GM12878 (cell line): ENCODE data around the gene SYNGR4. TPM values are rescaled to one million over a fixed set of nuclear protein-coding genes. Genes with fewer than 3 reads are reported as not detected.

Source experiments
- ATAC-seq: fragments of 200-7000 bp; cut with Tn5 transposase; 3 replicates; pipeline ENCODE4 v1.9.1; 2020; ENCODE audit warnings: mild to moderate bottlenecking, moderate library complexity
- BruUV-seq: library from RNA; stranded (reverse); fragments of 400-500 nt; replicated peaks from 2 replicates; lab custom pipeline; 2021; lab: Mats Ljungman, UMichigan
- CTCF ChIA-PET: fragments of 300-600 bp; sonication (Branson Sonifier 250); formaldehyde crosslinking; extraction: SDS; loops from one replicate; lab custom pipeline; 2021; ENCODE audit warnings: inconsistent platforms; lab: Yijun Ruan, JAX
- POLR2A ChIA-PET: fragments of 350-600 bp; formaldehyde crosslinking; extraction: SDS; loops from one replicate; lab custom pipeline; 2021; ENCODE audit warnings: inconsistent platforms; lab: Charles Lee
- RAD21 ChIA-PET: fragments of 300-600 bp; sonication (Branson Sonifier 250); formaldehyde crosslinking; loops from one replicate; lab custom pipeline; 2023; ENCODE audit warnings: antibody characterized with exemption; ENCODE audit not compliant: unreplicated experiment; lab: Charles Lee
- SMC1A ChIA-PET: fragments of 300-600 bp; sonication (Branson Sonifier 250); formaldehyde crosslinking; loops from one replicate; lab custom pipeline; 2023; ENCODE audit not compliant: unreplicated experiment, uncharacterized antibody; lab: Charles Lee
- DNase-seq: peaks from one replicate; pipeline ENCODE4 v3.0.0-alpha.2; 2011; ENCODE audit warnings: low read depth, low spot score
- FAIRE-seq: peaks from 3 replicates; lab custom pipeline; 2011; peaks lifted over from hg19 to GRCh38; lab: Jason Lieb, UNC
- H2AFZ ChIP-seq: 2 replicates; pipeline ENCODE4 v1.6.0; 2011; ENCODE audit warnings: low read depth, low read length, control low read depth; ENCODE audit not compliant: control insufficient read depth
- H3K27ac ChIP-seq: 2 replicates; pipeline ENCODE4 v1.5.1; 2011; ENCODE audit warnings: control low read depth; ENCODE audit not compliant: control insufficient read depth, insufficient read depth
- H3K27me3 ChIP-seq, 2 experiments: replicated peaks in 1 of 2; 2 replicates each; pipeline versions ENCODE4 v1.6.0 to v1.6.1; 2011; ENCODE audit warnings: low read length in 1 of 2; ENCODE audit not compliant: control insufficient read depth in 2 of 2, insufficient read depth in 2 of 2
- H3K36me3 ChIP-seq, 2 experiments: 2 replicates each; pipeline ENCODE4 v1.5.1; 2011; ENCODE audit warnings: low read length in 1 of 2; ENCODE audit not compliant: control insufficient read depth in 2 of 2, insufficient read depth in 2 of 2
- H3K4me1 ChIP-seq: 2 replicates; pipeline ENCODE4 v1.6.1; 2011; ENCODE audit warnings: mild to moderate bottlenecking, low read length, moderate library complexity, mixed read lengths; ENCODE audit not compliant: control insufficient read depth, insufficient read depth
- H3K4me2 ChIP-seq: 2 replicates; pipeline ENCODE4 v1.6.0; 2011; ENCODE audit warnings: control low read depth; ENCODE audit not compliant: control insufficient read depth, insufficient read depth
- H3K4me3 ChIP-seq: fragments of 200-600 bp; sonication (generic); 2 replicates; pipeline ENCODE4 v1.5.1; 2016
- H3K79me2 ChIP-seq: 2 replicates; pipeline ENCODE4 v1.6.0; 2011; ENCODE audit warnings: low read length; ENCODE audit not compliant: control insufficient read depth, insufficient read depth
- H3K9ac ChIP-seq: 2 replicates; pipeline ENCODE4 v1.8.0; 2011; ENCODE audit warnings: low read length, control low read depth, mixed read lengths; ENCODE audit not compliant: control insufficient read depth, insufficient read depth
- H3K9me3 ChIP-seq: replicated peaks from 3 replicates; pipeline ENCODE4 v1.5.1; 2011; ENCODE audit warnings: mild to moderate bottlenecking, low read length; ENCODE audit not compliant: control insufficient read depth, insufficient read depth
- H4K20me1 ChIP-seq: 2 replicates; pipeline ENCODE4 v1.6.0; 2011; ENCODE audit not compliant: control insufficient read depth, insufficient read depth
- BACH1 ChIP-seq: fragments of 450-650 bp; IDR thresholded peaks from 2 replicates; pipeline ENCODE4 v1.6.1; 2017; ENCODE audit warnings: mild to moderate bottlenecking, borderline replicate concordance
- LARP7 ChIP-seq: fragments of 450-650 bp; IDR thresholded peaks from 2 replicates; pipeline ENCODE4 v1.6.1; 2017; ENCODE audit warnings: mild to moderate bottlenecking
- NBN ChIP-seq: fragments of 450-650 bp; IDR thresholded peaks from 2 replicates; pipeline ENCODE4 v1.6.1; 2016
- NR2C2 ChIP-seq: IDR thresholded peaks from 2 replicates; pipeline ENCODE4 v1.6.1; 2011; ENCODE audit warnings: borderline replicate concordance, low read depth; ENCODE audit not compliant: control insufficient read depth, insufficient read length
- POLR2AphosphoS5 ChIP-seq: IDR thresholded peaks from 2 replicates; pipeline ENCODE4 v1.6.1; 2011; ENCODE audit warnings: mild to moderate bottlenecking, low read length, inconsistent platforms
- POU2F2 ChIP-seq: IDR thresholded peaks from 3 replicates; pipeline ENCODE4 v1.6.1; 2011; ENCODE audit warnings: low read depth, mild to moderate bottlenecking, low read length, borderline replicate concordance
- RB1 ChIP-seq: fragments of 450-650 bp; formaldehyde crosslinking; IDR thresholded peaks from 2 replicates; pipeline ENCODE4 v1.6.1; 2017; ENCODE audit warnings: mild to moderate bottlenecking, borderline replicate concordance
- RBBP5 ChIP-seq: fragments of 200-600 bp; sonication (generic); conservative IDR thresholded peaks from 2 replicates; pipeline ENCODE4 v1.6.1; 2016
- TBL1XR1 ChIP-seq: IDR thresholded peaks from 2 replicates; pipeline ENCODE4 v1.6.1; 2012; ENCODE audit warnings: low read depth, low read length, improper control_type of control experiment
- ZNF592 ChIP-seq: fragments of 450-650 bp; IDR thresholded peaks from 2 replicates; pipeline ENCODE4 v1.6.1; 2017; ENCODE audit warnings: mild to moderate bottlenecking, moderate library complexity
- WGBS: methylation state at CpG from one replicate; pipeline ENCODE4 v1.1.6; 2016; ENCODE audit warnings: low lambda C conversion rate; ENCODE audit not compliant: insufficient replicate concordance, insufficient coverage; ENCODE audit errors: missing lambda C conversion rate; 5-methylcytosine and 5-hydroxymethylcytosine counted together
- in situ Hi-C: fragments of 300-500 bp; cut with MboI; formaldehyde crosslinking; loops from 9 replicates; pipeline ENCODE4 v1.14.3; 2018; ENCODE audit warnings: mixed read lengths
- intact Hi-C: fragments of 100-400 bp; cut with micrococcal nuclease; formaldehyde crosslinking; loops from one replicate; pipeline ENCODE4 v1.14.2; 2022; ENCODE audit not compliant: unreplicated experiment
- polyA plus RNA-seq, 11 experiments: library from polyadenylated mRNA; depleted of rRNA in 4 of 11; unstranded in 6 of 11; stranded (reverse) in 5 of 11; fragments of >200 nt; fragmentation: Nextera tagmentation in 4 of 11; fragmentation: Illumina TruSeq in 1 of 11; extraction: Ambion mirVana in 4 of 11; extraction: Trizol in 1 of 11; gene quantifications; 1 replicate in 1 of 11; 2 replicates in 10 of 11; pipeline versions ENCODE4 v1.2.1 to v1.2.3, GENCODE V29; 2011 to 2016; ENCODE audit warnings: inconsistent platforms in 2 of 11, missing spikeins in 2 of 11, low read depth in 1 of 11
- total RNA-seq, 4 experiments: library from RNA; depleted of rRNA in 3 of 4; stranded (reverse); fragments of >200 nt in 3 of 4; fragmentation: Illumina TruSeq in 1 of 4; extraction: Trizol in 1 of 4; gene quantifications; 2 replicates each; pipeline versions ENCODE4 v1.2.1 to v1.2.3, GENCODE V29; 2013 to 2021
- TF ChIP-seq, protein P1 (sequence below): fragments of 450-650 bp; IDR thresholded peaks from 2 replicates; pipeline ENCODE4 v1.6.1; 2017; ENCODE audit warnings: mild to moderate bottlenecking, moderate library complexity
- TF ChIP-seq, protein P2 (sequence below): fragments of 450-650 bp; IDR thresholded peaks from 2 replicates; pipeline ENCODE4 v1.6.1; 2017; ENCODE audit warnings: mild to moderate bottlenecking

SYNGR4 gene
- total and polyA plus RNA-seq, 10 of the 15 experiments (the other 5 are each of a cell fraction or from before 2014, with no cell fraction given): 0.08 to 0.72 (median 0.17) TPM; not detected in 6

GRCh38 chr19:48372904-48373303 is 8.7 kb downstream of the SYNGR4 start:
- Histone ChIP-seq H3K36me3 (no peaks in the 10 kb centered on the region), H3K79me2 (no peaks in the 10 kb centered on the region), H3K9ac (no peak overlapping the region), H3K4me3 (no peak overlapping the region), H3K27ac (no peak overlapping the region), H3K27me3 (no peaks in the 10 kb centered on the region), H2AFZ (no peak overlapping the region), H4K20me1 (no peaks in the 10 kb centered on the region), H3K4me2 (no peak overlapping the region), H3K9me3 (no peaks in the 10 kb centered on the region), H3K4me1 (no peaks in the 10 kb centered on the region)
- in situ Hi-C loops: no loop called here
- CTCF ChIA-PET: interaction anchor here (1.7 kb wide), 1 partner anchor 19 kb away, joined by 7 read pairs; the partner anchor contains the start of gene KDELR1
- BruUV-seq: no TSS peak
- intact Hi-C loops: no loop called here
- POLR2A ChIA-PET: interaction anchor here (0.6 kb wide), 1 partner anchor 25 kb away, joined by 3 read pairs; no protein-coding TSS in a partner anchor
- DNase-seq (no peak), ATAC-seq (no peak), FAIRE-seq (no peak)
- 38% methylated on average over 4 of the region's 4 CpGs for WGBS
- SMC1A ChIA-PET: interaction anchor here (0.8 kb wide), 1 partner anchor 72 kb away, joined by 3 read pairs; no protein-coding TSS in a partner anchor
- RAD21 ChIA-PET: no interaction called here
- no peak for TF ChIP-seq NR2C2
- TF ChIP-seq LARP7: no peak
- TF ChIP-seq TBL1XR1: no peak
- TF ChIP-seq RB1: no peak
- TF ChIP-seq RBBP5: no peak
- no peak for TF ChIP-seq ZNF592
- no peak for TF ChIP-seq POLR2AphosphoS5
- TF ChIP-seq, protein P1, sequence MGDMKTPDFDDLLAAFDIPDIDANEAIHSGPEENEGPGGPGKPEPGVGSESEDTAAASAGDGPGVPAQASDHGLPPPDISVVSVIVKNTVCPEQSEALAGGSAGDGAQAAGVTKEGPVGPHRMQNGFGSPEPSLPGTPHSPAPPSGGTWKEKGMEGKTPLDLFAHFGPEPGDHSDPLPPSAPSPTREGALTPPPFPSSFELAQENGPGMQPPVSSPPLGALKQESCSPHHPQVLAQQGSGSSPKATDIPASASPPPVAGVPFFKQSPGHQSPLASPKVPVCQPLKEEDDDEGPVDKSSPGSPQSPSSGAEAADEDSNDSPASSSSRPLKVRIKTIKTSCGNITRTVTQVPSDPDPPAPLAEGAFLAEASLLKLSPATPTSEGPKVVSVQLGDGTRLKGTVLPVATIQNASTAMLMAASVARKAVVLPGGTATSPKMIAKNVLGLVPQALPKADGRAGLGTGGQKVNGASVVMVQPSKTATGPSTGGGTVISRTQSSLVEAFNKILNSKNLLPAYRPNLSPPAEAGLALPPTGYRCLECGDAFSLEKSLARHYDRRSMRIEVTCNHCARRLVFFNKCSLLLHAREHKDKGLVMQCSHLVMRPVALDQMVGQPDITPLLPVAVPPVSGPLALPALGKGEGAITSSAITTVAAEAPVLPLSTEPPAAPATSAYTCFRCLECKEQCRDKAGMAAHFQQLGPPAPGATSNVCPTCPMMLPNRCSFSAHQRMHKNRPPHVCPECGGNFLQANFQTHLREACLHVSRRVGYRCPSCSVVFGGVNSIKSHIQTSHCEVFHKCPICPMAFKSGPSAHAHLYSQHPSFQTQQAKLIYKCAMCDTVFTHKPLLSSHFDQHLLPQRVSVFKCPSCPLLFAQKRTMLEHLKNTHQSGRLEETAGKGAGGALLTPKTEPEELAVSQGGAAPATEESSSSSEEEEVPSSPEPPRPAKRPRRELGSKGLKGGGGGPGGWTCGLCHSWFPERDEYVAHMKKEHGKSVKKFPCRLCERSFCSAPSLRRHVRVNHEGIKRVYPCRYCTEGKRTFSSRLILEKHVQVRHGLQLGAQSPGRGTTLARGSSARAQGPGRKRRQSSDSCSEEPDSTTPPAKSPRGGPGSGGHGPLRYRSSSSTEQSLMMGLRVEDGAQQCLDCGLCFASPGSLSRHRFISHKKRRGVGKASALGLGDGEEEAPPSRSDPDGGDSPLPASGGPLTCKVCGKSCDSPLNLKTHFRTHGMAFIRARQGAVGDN: no peak
- no peak for TF ChIP-seq NBN
- no peak for TF ChIP-seq POU2F2
- TF ChIP-seq, protein P2, sequence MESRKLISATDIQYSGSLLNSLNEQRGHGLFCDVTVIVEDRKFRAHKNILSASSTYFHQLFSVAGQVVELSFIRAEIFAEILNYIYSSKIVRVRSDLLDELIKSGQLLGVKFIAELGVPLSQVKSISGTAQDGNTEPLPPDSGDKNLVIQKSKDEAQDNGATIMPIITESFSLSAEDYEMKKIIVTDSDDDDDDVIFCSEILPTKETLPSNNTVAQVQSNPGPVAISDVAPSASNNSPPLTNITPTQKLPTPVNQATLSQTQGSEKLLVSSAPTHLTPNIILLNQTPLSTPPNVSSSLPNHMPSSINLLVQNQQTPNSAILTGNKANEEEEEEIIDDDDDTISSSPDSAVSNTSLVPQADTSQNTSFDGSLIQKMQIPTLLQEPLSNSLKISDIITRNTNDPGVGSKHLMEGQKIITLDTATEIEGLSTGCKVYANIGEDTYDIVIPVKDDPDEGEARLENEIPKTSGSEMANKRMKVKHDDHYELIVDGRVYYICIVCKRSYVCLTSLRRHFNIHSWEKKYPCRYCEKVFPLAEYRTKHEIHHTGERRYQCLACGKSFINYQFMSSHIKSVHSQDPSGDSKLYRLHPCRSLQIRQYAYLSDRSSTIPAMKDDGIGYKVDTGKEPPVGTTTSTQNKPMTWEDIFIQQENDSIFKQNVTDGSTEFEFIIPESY: no peak
- TF ChIP-seq BACH1: no peak
